T-helper 2 cell (primary cell): ENCODE data around the gene ATP11B.

ENCODE experiments used
- DNase-seq, 5 experiments: peaks; one replicate each; pipeline versions ENCODE4 v3.0.0 to v3.0.0-alpha.2; 2012 to 2022

Gene ATP11B

DNA sequence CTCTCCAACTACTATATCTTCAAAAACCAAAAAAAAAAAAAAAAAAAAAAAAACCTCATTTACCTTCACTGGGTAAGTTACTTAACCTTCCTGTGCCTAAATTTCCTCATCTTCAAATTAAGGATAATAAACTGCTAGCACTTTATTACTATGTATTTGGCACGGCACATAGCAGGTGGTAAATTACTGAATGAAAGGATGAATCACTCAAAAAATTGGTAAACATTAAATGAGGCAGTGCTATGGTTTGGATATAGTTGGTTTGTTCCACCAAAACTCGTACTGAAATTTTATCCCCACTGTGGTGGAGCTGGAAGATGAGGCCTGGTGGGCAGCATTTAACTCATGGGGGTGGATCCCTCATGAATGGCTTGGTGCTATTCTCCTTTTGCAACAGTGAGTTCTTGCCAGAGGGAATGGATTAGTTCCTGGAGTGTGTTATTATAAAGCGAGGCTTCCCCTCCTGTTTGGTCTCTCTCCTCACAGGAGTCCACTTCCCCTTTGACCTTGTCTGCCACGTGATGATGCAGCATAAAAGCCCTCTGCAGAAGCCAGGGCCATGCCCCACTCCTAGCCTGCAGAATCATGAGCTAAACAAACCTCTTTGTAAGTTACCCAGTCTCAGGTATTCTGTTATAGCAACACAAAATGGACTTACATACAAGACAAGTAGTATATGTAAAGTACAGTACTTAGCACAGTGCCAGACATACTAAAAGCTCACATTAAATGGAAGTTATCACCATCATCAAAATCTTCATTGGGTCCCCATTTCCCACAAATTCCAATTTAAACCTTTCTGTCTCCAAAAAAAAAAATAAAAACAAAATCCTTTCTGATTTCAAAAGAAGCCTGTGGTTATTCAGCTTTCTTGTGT is 166.4 kb downstream of the ATP11B start:
- no peak for DNase-seq

DNA sequence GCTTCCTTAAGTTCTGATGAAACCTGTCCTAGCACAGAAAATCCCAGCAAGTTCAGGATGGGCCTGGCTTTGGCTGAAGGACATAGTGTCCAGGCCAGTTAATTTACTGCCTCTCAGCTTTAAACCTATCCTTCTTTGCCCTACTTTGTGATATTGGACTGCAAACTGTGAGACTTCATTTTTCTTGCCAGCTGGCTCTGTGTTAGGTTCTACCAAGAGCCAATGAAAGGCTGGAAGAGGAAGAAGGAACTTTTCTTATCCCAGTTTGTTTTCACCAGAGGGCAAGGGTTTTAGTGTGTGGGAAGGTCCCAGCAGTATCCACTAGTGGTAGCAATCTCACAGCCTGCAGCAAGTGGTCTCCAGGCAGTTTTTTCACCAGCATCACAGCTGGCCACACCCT is 168.9 kb downstream of the ATP11B start:
- DNase-seq = no peak

DNA sequence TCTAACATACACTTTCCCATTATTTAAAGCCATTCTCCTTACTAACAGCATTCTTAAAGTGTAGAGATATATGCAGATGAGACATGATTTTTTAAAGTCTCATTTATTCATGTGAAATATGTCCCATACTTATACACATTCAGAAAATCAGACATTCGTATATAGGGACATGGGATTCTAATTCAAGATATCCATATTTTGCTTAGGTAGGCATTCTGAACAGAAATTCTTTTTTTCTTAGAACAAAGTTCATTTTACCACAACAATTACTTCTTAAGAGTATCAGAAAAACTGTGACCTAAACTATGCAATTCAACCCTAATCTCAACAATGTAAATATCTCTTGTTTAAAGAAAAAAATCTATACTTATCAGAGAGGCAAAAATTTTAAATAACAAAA is 170.9 kb downstream of the ATP11B start:
- no peak for DNase-seq

DNA sequence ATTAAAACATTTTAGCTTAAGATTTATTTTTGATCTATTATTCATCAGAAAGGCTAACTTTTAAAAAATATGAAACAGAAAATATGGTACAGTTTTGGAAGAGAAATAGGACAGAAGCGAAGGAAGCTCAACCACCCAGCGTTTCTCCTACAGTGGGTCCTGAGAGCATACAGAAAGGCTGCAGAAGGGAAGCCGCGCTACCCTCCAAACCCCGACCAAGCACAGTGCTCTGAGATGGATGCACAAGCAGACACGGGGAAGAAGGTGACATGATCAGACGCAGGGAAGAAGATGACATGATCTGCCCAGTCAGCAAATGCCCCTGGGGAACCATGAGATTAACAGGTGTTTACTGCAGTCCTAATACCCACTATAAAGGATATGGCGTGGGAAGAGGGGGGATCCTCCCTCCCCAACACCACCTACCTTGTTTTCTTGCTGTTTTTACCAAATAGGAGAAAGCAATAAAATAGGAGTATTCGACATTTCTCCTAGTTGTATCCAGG is 172.6 kb downstream of the ATP11B start:
- no peak for DNase-seq

DNA sequence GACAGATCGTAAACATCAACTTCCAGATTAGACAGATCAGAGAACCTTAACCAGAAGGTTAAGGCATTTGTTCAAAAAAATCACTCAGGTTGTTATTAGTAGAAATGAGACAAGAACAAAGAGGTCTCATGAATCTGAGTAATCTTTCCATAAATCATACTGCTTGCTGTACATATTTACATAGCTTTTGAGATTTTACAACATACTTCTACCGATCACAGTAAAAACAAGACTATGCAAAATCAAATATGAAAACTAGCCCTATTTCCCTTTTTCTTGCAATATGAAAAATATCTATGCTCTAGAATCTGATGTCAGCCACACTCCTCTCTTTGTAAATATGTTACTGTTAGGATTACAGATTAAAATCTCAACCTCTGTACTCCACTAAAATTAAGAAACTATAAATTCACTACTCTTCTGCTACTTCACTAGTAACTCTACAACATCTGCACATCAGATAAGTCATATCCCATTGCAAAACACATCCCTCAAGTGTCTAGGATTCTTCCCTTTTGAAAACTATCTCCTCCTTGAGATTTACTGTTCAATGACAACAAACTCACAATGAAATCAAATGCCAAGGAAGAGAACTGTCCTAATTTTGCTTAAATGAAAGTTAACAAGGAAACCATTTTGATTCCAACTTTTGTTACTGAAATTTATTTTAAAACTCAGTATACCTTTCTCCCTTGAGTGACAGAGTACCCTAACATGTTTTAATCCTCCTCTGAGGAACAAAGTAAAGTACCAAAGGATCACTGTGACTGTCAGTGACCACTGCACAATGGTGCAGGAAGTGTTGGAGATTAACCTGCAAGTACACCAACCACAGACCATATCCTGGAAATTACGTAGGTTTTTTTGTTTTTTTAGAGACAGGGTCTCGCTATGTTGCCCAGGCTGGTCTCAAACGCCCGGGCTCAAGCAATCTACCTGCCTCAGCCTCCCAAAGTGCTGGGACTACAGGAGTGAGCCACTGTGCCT is 174.2 kb downstream of the ATP11B start:
- DNase-seq = peak in 1 of 5 experiments; percentile 89

DNA sequence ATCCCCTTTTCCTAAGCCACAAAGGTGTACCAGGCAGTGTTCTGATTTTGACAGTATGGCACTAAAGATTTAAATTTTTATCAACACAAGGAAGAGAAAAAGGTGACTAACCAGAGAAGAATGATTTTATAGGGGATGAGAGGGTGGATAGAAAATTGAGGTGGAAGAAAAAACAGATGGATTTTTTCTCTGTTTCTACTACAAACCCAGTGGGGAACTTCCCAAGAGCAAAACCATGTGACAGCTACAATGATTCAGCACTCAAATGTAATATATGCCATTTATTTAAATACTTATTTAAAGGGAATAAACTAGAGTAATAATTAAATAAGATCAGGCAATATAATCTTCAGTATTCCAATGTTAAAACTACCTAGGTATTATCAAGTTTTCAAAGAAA is 176.0 kb downstream of the ATP11B start:
- no peak for DNase-seq

DNA sequence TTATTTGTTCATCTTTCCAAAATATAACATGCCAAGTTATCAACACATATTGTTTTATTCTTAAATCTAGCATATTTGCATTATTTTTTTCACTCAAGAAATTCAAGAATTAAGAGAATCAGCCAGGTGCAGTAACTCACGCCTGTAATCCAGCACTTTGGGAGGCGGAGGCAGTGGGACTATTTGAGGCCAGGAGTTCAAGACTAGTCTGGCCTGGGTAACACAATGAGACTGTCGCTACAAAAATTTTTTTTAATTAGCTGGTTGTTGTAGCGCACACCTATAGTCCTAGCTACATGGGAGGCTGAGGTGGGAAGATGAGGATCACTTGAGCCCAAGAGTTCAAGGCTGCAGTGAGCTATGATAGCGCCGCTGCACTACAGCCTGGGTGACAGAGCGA is 176.5 kb downstream of the ATP11B start:
- DNase-seq = no peak

DNA sequence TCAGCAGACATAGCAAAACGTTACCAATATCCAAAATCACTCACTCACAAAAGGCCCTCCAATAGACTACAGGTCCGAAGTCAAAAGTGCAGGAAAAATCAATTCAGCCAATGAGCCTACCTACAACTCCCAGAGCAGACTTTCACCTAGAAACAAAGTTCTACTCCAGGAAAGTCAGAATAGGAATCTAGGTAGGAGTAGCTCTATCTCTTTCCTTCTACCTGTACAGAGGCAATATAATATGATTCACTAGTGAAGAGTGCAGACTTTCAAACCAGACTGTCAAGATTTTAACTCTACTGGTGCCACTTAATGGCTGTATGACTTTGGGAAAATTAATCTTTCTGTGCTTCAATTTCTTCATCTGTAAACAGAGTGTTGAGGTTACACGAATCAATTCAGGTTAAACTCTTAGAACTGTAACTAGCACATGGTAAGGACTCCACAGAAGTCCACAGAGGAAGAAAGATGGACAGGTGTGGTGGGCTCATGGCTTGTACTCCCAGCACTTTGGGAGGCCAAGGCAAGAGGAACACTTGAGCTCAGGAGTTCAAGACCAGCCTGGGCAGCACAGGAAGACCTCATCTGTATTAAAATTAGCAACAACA is 177.6 kb downstream of the ATP11B start:
- no peak for DNase-seq
